Measurements from ENCODE around the gene CCSER1. TPM values are rescaled to one million over a fixed set of nuclear protein-coding genes. Genes with fewer than 3 reads are reported as not detected.
"Not testable (repeated sequence)": the region's sequence is repeated elsewhere in the genome, so short reads cannot be mapped to it uniquely, and the experiment has no call there.

CCSER1 gene
- total and polyA plus RNA-seq, 4 donors = 0.18 to 2.3 (median 1.2) TPM

DNA sequence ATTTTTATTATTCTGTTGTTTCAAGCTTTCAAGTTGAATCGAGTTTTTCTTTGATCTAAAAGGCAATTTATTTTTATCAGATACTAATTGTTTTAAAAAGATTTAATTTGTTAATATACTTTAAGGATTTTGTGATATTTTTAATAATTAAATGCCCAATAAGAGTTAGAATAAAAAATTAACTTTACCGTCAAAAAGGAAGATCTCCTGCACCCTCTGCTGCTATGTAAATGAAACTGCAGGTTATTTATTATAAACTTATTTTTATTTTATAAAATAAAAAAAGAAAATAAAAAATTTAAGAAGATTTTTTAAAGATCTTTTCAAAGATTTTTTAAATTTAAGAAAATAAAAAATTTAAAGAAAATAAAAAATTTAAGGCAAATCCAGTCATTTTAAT is 166.1 kb downstream of the CCSER1 start:
- Histone ChIP-seq H3K9ac (ENCODE audit: low read depth in 1 of 2, low read length in 2 of 2) (no peak overlapping the region), H3K4me3 (ENCODE audit: low read depth in 1 of 3, low read length in 3 of 3) (no peak overlapping the region), H3K27me3 (ENCODE audit: control insufficient read depth in 4 of 4, insufficient read depth in 4 of 4, low read length in 3 of 4) (no peaks in the 10 kb centered on the region), H3K4me1 (ENCODE audit: control insufficient read depth in 4 of 4, insufficient read depth in 4 of 4, low read length in 3 of 4) (no peaks in the 10 kb centered on the region), H3K27ac (ENCODE audit: low read depth in 1 of 2, low read length in 2 of 2) (no peak overlapping the region), H3K9me3 (ENCODE audit: control insufficient read depth in 4 of 4, low read length in 3 of 4) (no peaks in the 10 kb centered on the region), H3K36me3 (ENCODE audit: control insufficient read depth in 4 of 4, insufficient read depth in 3 of 4, low read depth in 1 of 4, low read length in 3 of 4) (no peaks in the 10 kb centered on the region)
- TF ChIP-seq NR2F2 (IDR thresholded peaks at IDR 0.05) (no peak), RAD21 (IDR thresholded peaks at IDR 0.05) (peak; percentile 38 to 59)
- no peak for DNase-seq (ENCODE audit: low spot score)
- 23% methylated on average over 2 of the region's 2 CpGs for WGBS

DNA sequence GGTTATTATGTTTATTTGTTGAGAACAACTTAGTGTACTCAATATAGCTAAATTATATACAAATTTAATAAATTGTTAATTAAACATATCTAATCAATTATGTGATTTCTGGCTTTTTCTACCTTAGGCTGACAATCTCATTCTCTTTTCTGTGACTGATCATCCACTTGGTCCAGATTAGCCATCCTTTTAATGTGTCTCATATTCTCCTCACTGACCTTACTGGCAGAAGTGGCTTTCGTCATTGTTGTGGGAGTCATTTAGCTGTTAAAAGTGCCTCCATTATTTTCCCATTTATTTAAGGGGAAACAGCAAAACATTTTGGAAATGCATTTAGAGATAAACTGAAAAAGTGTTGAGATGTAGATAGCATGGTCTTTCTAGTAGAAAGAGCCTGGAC is 172.2 kb downstream of the CCSER1 start:
- Histone ChIP-seq H3K4me1 (ENCODE audit: control insufficient read depth in 4 of 4, insufficient read depth in 4 of 4, low read length in 3 of 4) (no peaks in the 10 kb centered on the region), H3K9me3 (ENCODE audit: control insufficient read depth in 4 of 4, low read length in 3 of 4) (no peaks in the 10 kb centered on the region), H3K27me3 (ENCODE audit: control insufficient read depth in 4 of 4, insufficient read depth in 4 of 4, low read length in 3 of 4) (peaks cover 0 to 3% (median 0%) of the 10 kb centered on the region in 4 donors), H3K27ac (ENCODE audit: low read depth in 1 of 2, low read length in 2 of 2) (no peak overlapping the region), H3K4me3 (ENCODE audit: low read depth in 1 of 3, low read length in 3 of 3) (no peak overlapping the region), H3K36me3 (ENCODE audit: control insufficient read depth in 4 of 4, insufficient read depth in 3 of 4, low read depth in 1 of 4, low read length in 3 of 4) (no peaks in the 10 kb centered on the region), H3K9ac (ENCODE audit: low read depth in 1 of 2, low read length in 2 of 2) (no peak overlapping the region)
- DNase-seq (ENCODE audit: low spot score) = no peak
- 86% methylated on average over 1 of the region's 1 CpG for WGBS
- no peak for TF ChIP-seq FOXA1 (IDR thresholded peaks at IDR 0.05)
- TF ChIP-seq, protein P1, sequence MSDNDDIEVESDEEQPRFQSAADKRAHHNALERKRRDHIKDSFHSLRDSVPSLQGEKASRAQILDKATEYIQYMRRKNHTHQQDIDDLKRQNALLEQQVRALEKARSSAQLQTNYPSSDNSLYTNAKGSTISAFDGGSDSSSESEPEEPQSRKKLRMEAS (IDR thresholded peaks at IDR 0.05) = no peak
- no peak for TF ChIP-seq TAF1 (conservative IDR thresholded peaks at IDR 0.05)
- TF ChIP-seq HNF4G (IDR thresholded peaks at IDR 0.05) = no peak
- no peak for TF ChIP-seq YY1 (IDR thresholded peaks at IDR 0.05)

DNA sequence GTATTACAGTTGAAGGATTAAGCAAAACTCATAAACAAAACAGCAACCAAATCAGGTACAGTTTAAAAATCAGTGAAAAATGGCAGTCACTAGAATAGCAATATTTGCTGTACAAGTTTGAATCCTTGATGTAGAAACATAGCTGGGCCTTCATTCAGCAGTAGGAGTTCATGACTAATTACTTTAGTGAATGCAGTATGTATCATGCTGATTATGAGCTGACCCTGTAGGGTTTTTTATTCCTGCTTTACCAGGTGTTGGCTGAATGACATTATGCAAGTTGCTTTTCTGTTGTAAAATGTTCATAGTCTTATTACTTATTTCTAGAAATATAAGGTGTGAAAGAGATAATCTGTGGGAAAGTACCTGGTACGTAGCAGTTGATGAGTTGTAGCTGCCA is 179.6 kb downstream of the CCSER1 start:
- WGBS = 95% methylated on average over 1 of the region's 1 CpG
- no peak for DNase-seq (ENCODE audit: low spot score)
- TF ChIP-seq FOXA2 (IDR thresholded peaks at IDR 0.05) (no peak), HNF4A (conservative IDR thresholded peaks at IDR 0.05) (no peak), YY1 (IDR thresholded peaks at IDR 0.05) (no peak), TAF1 (conservative IDR thresholded peaks at IDR 0.05) (no peak), JUND (IDR thresholded peaks at IDR 0.05) (no peak), GABPA (IDR thresholded peaks at IDR 0.05 in 1 of 2, conservative IDR thresholded peaks at IDR 0.05 in 1 of 2) (no peak)
- TF ChIP-seq, protein P2, sequence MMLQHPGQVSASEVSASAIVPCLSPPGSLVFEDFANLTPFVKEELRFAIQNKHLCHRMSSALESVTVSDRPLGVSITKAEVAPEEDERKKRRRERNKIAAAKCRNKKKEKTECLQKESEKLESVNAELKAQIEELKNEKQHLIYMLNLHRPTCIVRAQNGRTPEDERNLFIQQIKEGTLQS (IDR thresholded peaks at IDR 0.05) = no peak

DNA sequence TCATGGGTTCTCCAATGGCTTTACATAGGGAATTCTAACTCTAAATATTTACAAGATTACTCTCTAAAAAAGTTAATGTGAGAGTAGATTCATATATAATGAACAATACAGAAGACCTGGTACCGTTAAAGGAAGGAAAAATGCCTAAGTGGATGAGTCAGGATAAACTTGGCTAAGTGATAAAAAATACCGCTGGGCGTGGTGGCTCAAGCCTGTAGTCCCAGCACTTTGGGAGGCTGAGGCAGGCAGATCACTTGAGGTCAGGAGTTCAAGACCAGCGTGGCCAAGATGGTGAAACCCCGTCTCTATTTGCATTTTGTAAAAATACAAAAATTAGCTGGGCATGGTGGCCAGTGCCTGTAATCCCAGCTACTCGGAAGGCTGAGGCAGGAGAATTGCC is 189.9 kb downstream of the CCSER1 start:
- not testable (repeated sequence) for H3K27me3 ChIP-seq (ENCODE audit: control insufficient read depth in 4 of 4, insufficient read depth in 4 of 4, low read length in 3 of 4); H3K9ac ChIP-seq (ENCODE audit: low read depth in 1 of 2, low read length in 2 of 2); DNase-seq (ENCODE audit: low spot score); H3K36me3 ChIP-seq (ENCODE audit: control insufficient read depth in 4 of 4, insufficient read depth in 3 of 4, low read depth in 1 of 4, low read length in 3 of 4); H3K27ac ChIP-seq (ENCODE audit: low read depth in 1 of 2, low read length in 2 of 2); H3K9me3 ChIP-seq (ENCODE audit: control insufficient read depth in 4 of 4, low read length in 3 of 4); H3K4me1 ChIP-seq (ENCODE audit: control insufficient read depth in 4 of 4, insufficient read depth in 4 of 4, low read length in 3 of 4); H3K4me3 ChIP-seq (ENCODE audit: low read depth in 1 of 3, low read length in 3 of 3)
- 87% methylated on average over 6 of the region's 6 CpGs for WGBS

More for the DNA sequence above, 179.6 kb downstream of the CCSER1 start:
- Histone ChIP-seq H3K9me3 (ENCODE audit: control insufficient read depth in 4 of 4, low read length in 3 of 4) (no peaks in the 10 kb centered on the region), H3K4me1 (ENCODE audit: control insufficient read depth in 4 of 4, insufficient read depth in 4 of 4, low read length in 3 of 4) (no peaks in the 10 kb centered on the region), H3K4me3 (ENCODE audit: low read depth in 1 of 3, low read length in 3 of 3) (no peak overlapping the region), H3K27ac (ENCODE audit: low read depth in 1 of 2, low read length in 2 of 2) (no peak overlapping the region), H3K27me3 (ENCODE audit: control insufficient read depth in 4 of 4, insufficient read depth in 4 of 4, low read length in 3 of 4) (no peaks in the 10 kb centered on the region), H3K9ac (ENCODE audit: low read depth in 1 of 2, low read length in 2 of 2) (no peak overlapping the region), H3K36me3 (ENCODE audit: control insufficient read depth in 4 of 4, insufficient read depth in 3 of 4, low read depth in 1 of 4, low read length in 3 of 4) (no peaks in the 10 kb centered on the region)

Data from liver (tissue), 9 donors.